Liver (tissue), 9 donors: ENCODE measurements around the gene SAMD4B. TPM values are rescaled to one million over a fixed set of nuclear protein-coding genes. Genes with fewer than 3 reads are reported as not detected.

ENCODE experiments used
- DNase-seq: peaks from one replicate; pipeline ENCODE4 v3.0.0-alpha.2; 2017; ENCODE audit warnings: low spot score
- H3K27ac ChIP-seq, 2 donors: one replicate each; pipeline ENCODE4 v1.7.0; 2013; ENCODE audit warnings: inconsistent platforms in 2 of 2, low read length in 2 of 2, control low read depth in 1 of 2, low read depth in 1 of 2, mild to moderate bottlenecking in 1 of 2
- H3K27me3 ChIP-seq, 4 donors: one replicate each; pipeline versions ENCODE4 v1.6.1 to v1.7.0; 2013; ENCODE audit warnings: low read length in 3 of 4, inconsistent platforms in 1 of 4, mild to moderate bottlenecking in 1 of 4, moderate library complexity in 1 of 4; ENCODE audit not compliant: control insufficient read depth in 4 of 4, insufficient read depth in 4 of 4
- H3K36me3 ChIP-seq, 4 donors: one replicate each; pipeline versions ENCODE4 v1.6.1 to v1.7.0; 2013; ENCODE audit warnings: low read length in 3 of 4, mild to moderate bottlenecking in 3 of 4, low read depth in 1 of 4, moderate library complexity in 1 of 4; ENCODE audit not compliant: control insufficient read depth in 4 of 4, insufficient read depth in 3 of 4
- H3K4me1 ChIP-seq, 4 donors: one replicate each; pipeline versions ENCODE4 v1.6.1 to v1.7.0; 2013; ENCODE audit warnings: low read length in 3 of 4, mild to moderate bottlenecking in 3 of 4, moderate library complexity in 1 of 4; ENCODE audit not compliant: control insufficient read depth in 4 of 4, insufficient read depth in 4 of 4
- H3K4me3 ChIP-seq, 3 donors: one replicate each; pipeline versions ENCODE4 v1.6.1 to v1.7.0; 2013; ENCODE audit warnings: low read length in 3 of 3, control low read depth in 1 of 3, low read depth in 1 of 3, mild to moderate bottlenecking in 1 of 3
- H3K9ac ChIP-seq, 2 donors: one replicate each; pipeline ENCODE4 v1.7.0; 2013; ENCODE audit warnings: low read length in 2 of 2, mild to moderate bottlenecking in 2 of 2, moderate library complexity in 2 of 2, control low read depth in 1 of 2, low read depth in 1 of 2
- H3K9me3 ChIP-seq, 4 donors: one replicate each; pipeline versions ENCODE4 v1.6.1 to v1.7.0; 2013; ENCODE audit warnings: low read length in 3 of 4; ENCODE audit not compliant: control insufficient read depth in 4 of 4
- EGR1 ChIP-seq, 2 donors: IDR thresholded peaks; 2 replicates each; pipeline ENCODE4 v1.6.1; 2016 to 2018; ENCODE audit warnings: antibody characterized with exemption in 2 of 2, low read depth in 2 of 2
- FOXA1 ChIP-seq: IDR thresholded peaks from 2 replicates; pipeline ENCODE4 v1.6.1; 2016; ENCODE audit warnings: antibody characterized with exemption
- GABPA ChIP-seq, 2 donors: IDR thresholded peaks in 1 of 2; conservative IDR thresholded peaks in 1 of 2; 2 replicates each; pipeline ENCODE4 v1.6.1; 2016; ENCODE audit warnings: antibody characterized with exemption in 2 of 2, mild to moderate bottlenecking in 1 of 2, moderate library complexity in 1 of 2
- HNF4A ChIP-seq, 2 donors: conservative IDR thresholded peaks; 2 replicates each; pipeline ENCODE4 v1.6.1; 2016; ENCODE audit warnings: antibody characterized with exemption in 2 of 2, mild to moderate bottlenecking in 2 of 2
- HNF4G ChIP-seq: IDR thresholded peaks from 2 replicates; pipeline ENCODE4 v1.6.1; 2016; ENCODE audit warnings: antibody characterized with exemption
- JUND ChIP-seq, 2 donors: IDR thresholded peaks; 2 replicates each; pipeline ENCODE4 v1.6.1; 2016; ENCODE audit warnings: antibody characterized with exemption in 2 of 2
- NR2F2 ChIP-seq: IDR thresholded peaks from 2 replicates; pipeline ENCODE4 v1.6.1; 2016; ENCODE audit warnings: antibody characterized with exemption
- RAD21 ChIP-seq, 2 donors: IDR thresholded peaks; 2 replicates each; pipeline ENCODE4 v1.6.1; 2016; ENCODE audit warnings: antibody characterized with exemption in 2 of 2, mild to moderate bottlenecking in 2 of 2
- REST ChIP-seq: IDR thresholded peaks from 2 replicates; pipeline ENCODE4 v1.6.1; 2016; ENCODE audit warnings: antibody characterized with exemption, mild to moderate bottlenecking
- RXRA ChIP-seq, 2 donors: IDR thresholded peaks; 2 replicates each; pipeline ENCODE4 v1.6.1; 2017 to 2018; ENCODE audit warnings: antibody characterized with exemption in 2 of 2, mild to moderate bottlenecking in 1 of 2
- SP1 ChIP-seq: IDR thresholded peaks from 2 replicates; pipeline ENCODE4 v1.6.1; 2018; ENCODE audit warnings: antibody characterized with exemption, mild to moderate bottlenecking
- TAF1 ChIP-seq: conservative IDR thresholded peaks from 2 replicates; pipeline ENCODE4 v1.6.1; 2016; ENCODE audit warnings: antibody characterized with exemption, mild to moderate bottlenecking
- YY1 ChIP-seq: IDR thresholded peaks from 2 replicates; pipeline ENCODE4 v1.6.1; 2016; ENCODE audit warnings: antibody characterized with exemption, mild to moderate bottlenecking
- WGBS: extraction: QIAGEN DNeasy Blood & Tissue Kit; methylation state at CpG from one replicate; pipeline ENCODE4 v1.1.7; 2013; 5-methylcytosine and 5-hydroxymethylcytosine counted together
- polyA plus RNA-seq, 2 donors: library from polyadenylated mRNA; stranded (reverse) in 1 of 2; unstranded in 1 of 2; fragments of 200-250 nt in 1 of 2; fragments of >200 nt in 1 of 2; fragmentation: Nextera tagmentation in 1 of 2; extraction: Ambion mirVana in 1 of 2; gene quantifications; one replicate each; pipeline versions ENCODE4 v1.2.1 to v1.2.3, GENCODE V29; 2013 to 2015
- total RNA-seq, 2 donors: library from RNA; depleted of rRNA; stranded (reverse); fragments of >200 nt; gene quantifications; one replicate each; pipeline ENCODE4 v1.2.3, GENCODE V29; 2014
- TF ChIP-seq, protein P1 (sequence below): IDR thresholded peaks from 2 replicates; pipeline ENCODE4 v1.6.1; 2016; ENCODE audit warnings: antibody characterized with exemption
- TF ChIP-seq, protein P2 (sequence below): IDR thresholded peaks from 2 replicates; pipeline ENCODE4 v1.6.1; 2016; ENCODE audit warnings: antibody characterized with exemption
- TF ChIP-seq, protein P3 (sequence below): IDR thresholded peaks from 2 replicates; pipeline ENCODE4 v1.6.1; 2016; ENCODE audit warnings: antibody characterized with exemption
- TF ChIP-seq, protein P4 (sequence below): fragments of 150-350 bp; IDR thresholded peaks from 2 replicates; pipeline ENCODE4 v1.5.1; 2017; ENCODE audit warnings: improper control_type of control experiment, low read depth, low read length; ENCODE audit not compliant: missing input control
- donor health status: healthy.
- donor health status: healthy.
- donor health status: healthy.
- donor health status: healthy.
- donor health status: healthy.

The SAMD4B gene
- total and polyA plus RNA-seq, 4 donors: 17.3 to 39.4 (median 30.5) TPM

DNA sequence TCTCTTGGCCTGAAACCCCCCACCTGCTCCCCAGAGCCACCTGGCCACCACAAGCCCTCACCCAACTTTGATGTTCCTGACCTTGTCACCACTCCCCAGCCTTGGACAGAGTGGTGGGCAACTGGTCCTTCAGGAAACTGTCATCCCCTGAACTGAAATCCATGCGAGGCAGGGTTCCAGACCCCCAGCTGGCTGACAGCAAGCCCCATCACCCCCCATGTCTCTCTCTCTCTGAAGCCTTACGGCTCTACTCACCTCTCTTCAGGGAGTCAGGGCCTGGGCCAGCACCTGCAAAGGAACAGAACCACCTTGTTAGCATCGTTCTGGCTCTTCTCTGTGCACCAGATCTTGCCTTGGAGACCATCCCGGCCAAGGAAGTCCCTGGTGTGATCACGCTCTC lies 24.1 kb upstream of the SAMD4B start:
- Histone ChIP-seq H3K27ac (no peak overlapping the region), H3K36me3 (peaks cover 0 to 7% (median under 1%) of the 10 kb centered on the region in 4 donors), H3K4me1 (peaks cover 3 to 6% (median 5%) of the 10 kb centered on the region in 4 donors), H3K27me3 (no peaks in the 10 kb centered on the region), H3K9me3 (no peaks in the 10 kb centered on the region), H3K9ac (no peak overlapping the region), H3K4me3 (no peak overlapping the region)
- TF ChIP-seq, protein P1, sequence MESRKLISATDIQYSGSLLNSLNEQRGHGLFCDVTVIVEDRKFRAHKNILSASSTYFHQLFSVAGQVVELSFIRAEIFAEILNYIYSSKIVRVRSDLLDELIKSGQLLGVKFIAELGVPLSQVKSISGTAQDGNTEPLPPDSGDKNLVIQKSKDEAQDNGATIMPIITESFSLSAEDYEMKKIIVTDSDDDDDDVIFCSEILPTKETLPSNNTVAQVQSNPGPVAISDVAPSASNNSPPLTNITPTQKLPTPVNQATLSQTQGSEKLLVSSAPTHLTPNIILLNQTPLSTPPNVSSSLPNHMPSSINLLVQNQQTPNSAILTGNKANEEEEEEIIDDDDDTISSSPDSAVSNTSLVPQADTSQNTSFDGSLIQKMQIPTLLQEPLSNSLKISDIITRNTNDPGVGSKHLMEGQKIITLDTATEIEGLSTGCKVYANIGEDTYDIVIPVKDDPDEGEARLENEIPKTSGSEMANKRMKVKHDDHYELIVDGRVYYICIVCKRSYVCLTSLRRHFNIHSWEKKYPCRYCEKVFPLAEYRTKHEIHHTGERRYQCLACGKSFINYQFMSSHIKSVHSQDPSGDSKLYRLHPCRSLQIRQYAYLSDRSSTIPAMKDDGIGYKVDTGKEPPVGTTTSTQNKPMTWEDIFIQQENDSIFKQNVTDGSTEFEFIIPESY: no peak
- TF ChIP-seq RXRA (IDR thresholded peaks at IDR 0.05) (no peak), FOXA1 (no peak), EGR1 (IDR thresholded peaks at IDR 0.05; ENCODE audit: low read depth in 2 of 2) (no peak), JUND (IDR thresholded peaks at IDR 0.05) (no peak), REST (no peak), YY1 (no peak), RAD21 (IDR thresholded peaks at IDR 0.05) (no peak), HNF4G (no peak), GABPA (IDR thresholded peaks at IDR 0.05 in 1 of 2, conservative IDR thresholded peaks at IDR 0.05 in 1 of 2) (no peak), SP1 (no peak), NR2F2 (no peak), TAF1 (no peak), HNF4A (conservative IDR thresholded peaks at IDR 0.05) (no peak)
- TF ChIP-seq, protein P2, sequence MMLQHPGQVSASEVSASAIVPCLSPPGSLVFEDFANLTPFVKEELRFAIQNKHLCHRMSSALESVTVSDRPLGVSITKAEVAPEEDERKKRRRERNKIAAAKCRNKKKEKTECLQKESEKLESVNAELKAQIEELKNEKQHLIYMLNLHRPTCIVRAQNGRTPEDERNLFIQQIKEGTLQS: no peak
- TF ChIP-seq, protein P3, sequence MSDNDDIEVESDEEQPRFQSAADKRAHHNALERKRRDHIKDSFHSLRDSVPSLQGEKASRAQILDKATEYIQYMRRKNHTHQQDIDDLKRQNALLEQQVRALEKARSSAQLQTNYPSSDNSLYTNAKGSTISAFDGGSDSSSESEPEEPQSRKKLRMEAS: no peak
- TF ChIP-seq, protein P4, sequence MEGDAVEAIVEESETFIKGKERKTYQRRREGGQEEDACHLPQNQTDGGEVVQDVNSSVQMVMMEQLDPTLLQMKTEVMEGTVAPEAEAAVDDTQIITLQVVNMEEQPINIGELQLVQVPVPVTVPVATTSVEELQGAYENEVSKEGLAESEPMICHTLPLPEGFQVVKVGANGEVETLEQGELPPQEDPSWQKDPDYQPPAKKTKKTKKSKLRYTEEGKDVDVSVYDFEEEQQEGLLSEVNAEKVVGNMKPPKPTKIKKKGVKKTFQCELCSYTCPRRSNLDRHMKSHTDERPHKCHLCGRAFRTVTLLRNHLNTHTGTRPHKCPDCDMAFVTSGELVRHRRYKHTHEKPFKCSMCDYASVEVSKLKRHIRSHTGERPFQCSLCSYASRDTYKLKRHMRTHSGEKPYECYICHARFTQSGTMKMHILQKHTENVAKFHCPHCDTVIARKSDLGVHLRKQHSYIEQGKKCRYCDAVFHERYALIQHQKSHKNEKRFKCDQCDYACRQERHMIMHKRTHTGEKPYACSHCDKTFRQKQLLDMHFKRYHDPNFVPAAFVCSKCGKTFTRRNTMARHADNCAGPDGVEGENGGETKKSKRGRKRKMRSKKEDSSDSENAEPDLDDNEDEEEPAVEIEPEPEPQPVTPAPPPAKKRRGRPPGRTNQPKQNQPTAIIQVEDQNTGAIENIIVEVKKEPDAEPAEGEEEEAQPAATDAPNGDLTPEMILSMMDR: no peak
- 93% methylated on average over 5 of the region's 5 CpGs for WGBS
- DNase-seq: no peak
